ENCODE results near the gene BMP5. TPM values are rescaled to one million over a fixed set of nuclear protein-coding genes. Genes with fewer than 3 reads are reported as not detected.

BMP5 gene
- polyA plus RNA-seq, 1 donor (not counting 4 experiments of a cell fraction or from before 2014, with no cell fraction given): not detected

GRCh38 chr6:55748880-55749279, 126.5 kb downstream of the BMP5 start:
- H4K20me1 ChIP-seq (ENCODE audit: control insufficient read depth, extremely low read depth, insufficient read depth, low read length): no peaks in the 10 kb centered on the region
- no peak overlapping the region for H3K27ac ChIP-seq (ENCODE audit: control insufficient read depth, insufficient read depth, low read length)
- no peaks in the 10 kb centered on the region for H3K36me3 ChIP-seq (ENCODE audit: control insufficient read depth in 2 of 2, extremely low read depth in 1 of 2, insufficient read depth in 2 of 2, low read length in 2 of 2)
- dilution Hi-C loops (cut with MboI; ENCODE audit: extremely low pct_ligation_motif_present, low sequenced_read_pairs): no loop called here
- no peaks in the 10 kb centered on the region for H3K79me2 ChIP-seq (ENCODE audit: control insufficient read depth, insufficient read depth, low read length)
- no peaks in the 10 kb centered on the region for H3K27me3 ChIP-seq (ENCODE audit: control insufficient read depth, extremely low read depth, insufficient read depth, low read length)
- FAIRE-seq (no peak), DNase-seq (ENCODE audit: low read depth, low spot score) (no peak)
- no peaks in the 10 kb centered on the region for H3K9me1 ChIP-seq (ENCODE audit: control insufficient read depth, extremely low read depth, insufficient read depth, low read length)
- no peak overlapping the region for H3K4me3 ChIP-seq (ENCODE audit: control insufficient read depth in 2 of 3, extremely low read depth in 1 of 3, insufficient read depth in 2 of 3, low read depth in 1 of 3, low read length in 3 of 3)
- no peak overlapping the region for H3K9ac ChIP-seq (ENCODE audit: control insufficient read depth, extremely low read depth, insufficient read depth, low read length)
- no peaks in the 10 kb centered on the region for H3K4me1 ChIP-seq (ENCODE audit: control insufficient read depth, extremely low read depth, insufficient read depth, low read length)
- no peak overlapping the region for H3K4me2 ChIP-seq (ENCODE audit: control insufficient read depth, extremely low read depth, insufficient read depth, low read depth, low read length)
- no peaks in the 10 kb centered on the region for H3K9me3 ChIP-seq (ENCODE audit: control insufficient read depth, low read depth, low read length)
- no peak for TF ChIP-seq CTCF (optimal IDR thresholded peaks at IDR 0.05 in 1 of 3, IDR thresholded peaks at IDR 0.05 in 1 of 3, conservative IDR thresholded peaks at IDR 0.05 in 1 of 3; ENCODE audit: extremely low read depth in 1 of 3, insufficient read depth in 2 of 3, low read length in 3 of 3)
- TF ChIP-seq EZH2 (IDR thresholded peaks at IDR 0.05; ENCODE audit: low read length): no peak
- no peak overlapping the region for H2AFZ ChIP-seq (ENCODE audit: control insufficient read depth, low read length)

- H3K27me3 ChIP-seq (ENCODE audit: control insufficient read depth, extremely low read depth, insufficient read depth, low read length): no peaks in the 10 kb centered on the region
- H3K9me3 ChIP-seq (ENCODE audit: control insufficient read depth, low read depth, low read length): no peaks in the 10 kb centered on the region
- H3K36me3 ChIP-seq (ENCODE audit: control insufficient read depth in 2 of 2, extremely low read depth in 1 of 2, insufficient read depth in 2 of 2, low read length in 2 of 2): no peaks in the 10 kb centered on the region
- H3K4me2 ChIP-seq (ENCODE audit: control insufficient read depth, extremely low read depth, insufficient read depth, low read depth, low read length): no peak overlapping the region
- H3K4me3 ChIP-seq (ENCODE audit: control insufficient read depth in 2 of 3, extremely low read depth in 1 of 3, insufficient read depth in 2 of 3, low read depth in 1 of 3, low read length in 3 of 3): no peak overlapping the region
- DNase-seq (ENCODE audit: low read depth, low spot score) (no peak), FAIRE-seq (no peak)
- dilution Hi-C loops (cut with MboI; ENCODE audit: extremely low pct_ligation_motif_present, low sequenced_read_pairs): no loop called here
- no peak overlapping the region for H3K9ac ChIP-seq (ENCODE audit: control insufficient read depth, extremely low read depth, insufficient read depth, low read length)
- H3K4me1 ChIP-seq (ENCODE audit: control insufficient read depth, extremely low read depth, insufficient read depth, low read length): no peaks in the 10 kb centered on the region
- no peaks in the 10 kb centered on the region for H3K9me1 ChIP-seq (ENCODE audit: control insufficient read depth, extremely low read depth, insufficient read depth, low read length)
- no peaks in the 10 kb centered on the region for H3K79me2 ChIP-seq (ENCODE audit: control insufficient read depth, insufficient read depth, low read length)
- no peak overlapping the region for H2AFZ ChIP-seq (ENCODE audit: control insufficient read depth, low read length)
- no peaks in the 10 kb centered on the region for H4K20me1 ChIP-seq (ENCODE audit: control insufficient read depth, extremely low read depth, insufficient read depth, low read length)
- TF ChIP-seq CTCF (optimal IDR thresholded peaks at IDR 0.05 in 1 of 3, IDR thresholded peaks at IDR 0.05 in 1 of 3, conservative IDR thresholded peaks at IDR 0.05 in 1 of 3; ENCODE audit: extremely low read depth in 1 of 3, insufficient read depth in 2 of 3, low read length in 3 of 3) (no peak), EZH2 (IDR thresholded peaks at IDR 0.05; ENCODE audit: low read length) (no peak)
- H3K27ac ChIP-seq (ENCODE audit: control insufficient read depth, insufficient read depth, low read length): no peak overlapping the region
Measured at GRCh38 chr6:55746473-55746872, 128.9 kb downstream of the BMP5 start.

All from keratinocyte (primary cell).